Glomerular visceral epithelial cell (primary cell): ENCODE data around the gene CDH7.

ENCODE experiments used
- DNase-seq: peaks from one replicate; pipeline ENCODE4 v3.0.0-alpha.2; 2016; ENCODE audit errors: extremely low spot score

Gene CDH7

GRCh38 chr18:65750389-65751154, at the start of gene CDH7:
Gene CDH7, plus strand, starts transcription at chr18:65751012. Its CDS starts 11,831 bp downstream, at chr18:65762843.
- DNase-seq = no peak

- DNase-seq = no peak
Observed at GRCh38 chr18:65704046-65704445, 46.8 kb upstream of the CDH7 start.

- no peak for DNase-seq
Observed at GRCh38 chr18:65706646-65707045, 44.2 kb upstream of the CDH7 start.

- no peak for DNase-seq
Observed at GRCh38 chr18:65711493-65711892, 39.3 kb upstream of the CDH7 start.

- no peak for DNase-seq
Observed at GRCh38 chr18:65721619-65722018, 29.2 kb upstream of the CDH7 start.

- DNase-seq = no peak
Observed at GRCh38 chr18:65725251-65726050, 25.4 kb upstream of the CDH7 start.

GRCh38 chr18:65735155-65735554, 15.7 kb upstream of the CDH7 start:
- DNase-seq = no peak

- no peak for DNase-seq
Observed at GRCh38 chr18:65737471-65737955, 13.3 kb upstream of the CDH7 start.

- DNase-seq = no peak
Observed at GRCh38 chr18:65746936-65747335, 3.9 kb upstream of the CDH7 start.

- DNase-seq = no peak
Observed at GRCh38 chr18:65748321-65748720, 2.5 kb upstream of the CDH7 start.

- no peak for DNase-seq
Observed at GRCh38 chr18:65749841-65750240, 971 bp upstream of the CDH7 start.

GRCh38 chr18:65751155-65752085, 608 bp downstream of the CDH7 start:
- DNase-seq = no peak

GRCh38 chr18:65752625-65753325, 2.0 kb downstream of the CDH7 start:
- no peak for DNase-seq

- DNase-seq = no peak
Observed at GRCh38 chr18:65753520-65753919, 2.7 kb downstream of the CDH7 start.

- DNase-seq = no peak
Observed at GRCh38 chr18:65754121-65754520, 3.3 kb downstream of the CDH7 start.

GRCh38 chr18:65755616-65756015, 4.8 kb downstream of the CDH7 start:
- no peak for DNase-seq

- no peak for DNase-seq
Observed at GRCh38 chr18:65760457-65760856, 9.6 kb downstream of the CDH7 start.

GRCh38 chr18:65761636-65762295, 11.0 kb downstream of the CDH7 start:
- no peak for DNase-seq

GRCh38 chr18:65762556-65762955, 11.7 kb downstream of the CDH7 start:
- DNase-seq = no peak

- no peak for DNase-seq
Observed at GRCh38 chr18:65767406-65767805, 16.6 kb downstream of the CDH7 start.
